ENCODE results near the gene SNX10. TPM values are rescaled to one million over a fixed set of nuclear protein-coding genes. Genes with fewer than 3 reads are reported as not detected.

Gene SNX10
- total and polyA plus RNA-seq, 2 of the 4 experiments (the other 2 are of a cell fraction), result not detected

DNA sequence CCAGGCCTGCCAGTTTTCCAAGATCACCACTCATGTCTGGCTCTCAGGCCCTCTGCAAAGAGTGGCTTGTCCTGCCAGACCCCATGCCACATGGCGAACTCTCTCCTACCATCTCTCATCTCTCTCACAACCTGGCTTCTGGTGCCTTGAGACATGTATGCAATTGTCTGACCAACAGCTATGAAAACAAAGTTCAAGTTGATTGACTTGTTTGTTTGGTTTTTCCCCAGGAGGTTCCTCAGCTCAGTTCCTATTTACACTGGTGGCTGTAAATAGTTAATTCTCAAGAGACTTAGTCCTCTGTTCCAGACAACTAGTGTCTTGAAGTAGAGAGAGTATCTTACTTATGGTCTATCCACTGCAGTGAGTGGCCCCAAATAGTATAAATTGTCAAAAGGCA lies 131.8 kb downstream of the SNX10 start:
- no peak overlapping the region for H3K56ac ChIP-seq (ENCODE audit: extremely low read depth, insufficient read depth, low read length)
- H2AK9ac ChIP-seq (replicated peaks; ENCODE audit: low read depth, low read length, poor library complexity), result no peak overlapping the region
- WGBS, 2 experiments (ENCODE audit: extremely low coverage in 2 of 2, insufficient read length in 1 of 2), result no CpG with 5 or more reads among the region's 1 CpG
- no peaks in the 10 kb centered on the region for H3K9me3 ChIP-seq (ENCODE audit: control insufficient read depth, insufficient read depth, low read length)
- H3K27ac ChIP-seq (ENCODE audit: insufficient read depth, low read length), result no peak overlapping the region
- no peak overlapping the region for H2BK5ac ChIP-seq (ENCODE audit: low read depth, low read length, poor library complexity, severe bottlenecking)
- H4K5ac ChIP-seq (ENCODE audit: low read depth, low read length), result no peak overlapping the region
- ATAC-seq (ENCODE audit: low read depth), result no peak
- H3K4me3 ChIP-seq (ENCODE audit: insufficient read depth, low read depth, low read length), result no peak overlapping the region
- in situ Hi-C loops (cut with MboI; ENCODE audit: low sequenced_read_pairs), result no loop called here
- H2BK20ac ChIP-seq (ENCODE audit: low read depth, low read length), result no peak overlapping the region
- H2BK15ac ChIP-seq (ENCODE audit: low read depth, low read length), result no peak overlapping the region
- no peaks in the 10 kb centered on the region for H3K79me1 ChIP-seq (ENCODE audit: low read depth in 1 of 2, low read length in 2 of 2)
- dilution Hi-C loops (cut with HindIII; ENCODE audit: low sequenced_read_pairs, unreplicated experiment), result no loop called here
- no peak overlapping the region for H3K23ac ChIP-seq (ENCODE audit: low read depth, low read length)
- H2AK5ac ChIP-seq (ENCODE audit: low read depth, low read length), result no peak overlapping the region
- no peaks in the 10 kb centered on the region for H3K9me1 ChIP-seq (ENCODE audit: insufficient read depth, low read length)
- no TSS peak for BruUV-seq (replicated peaks)
- no peak overlapping the region for H3K18ac ChIP-seq (ENCODE audit: low read depth, low read length)
- H3K14ac ChIP-seq (replicated peaks; ENCODE audit: low read depth, low read length), result no peak overlapping the region
- H2BK120ac ChIP-seq (ENCODE audit: low read depth, low read length), result no peak overlapping the region
- DNase-seq, result no peak
- H3K4me1 ChIP-seq (ENCODE audit: control insufficient read depth, insufficient read depth, low read length), result no peaks in the 10 kb centered on the region
- CTCF ChIA-PET, result no interaction called here
- H4K8ac ChIP-seq (ENCODE audit: low read depth in 2 of 2, low read length in 2 of 2), result no peak overlapping the region
- no peak overlapping the region for H3K4me2 ChIP-seq (ENCODE audit: low read depth, low read length)
- no peak overlapping the region for H3K4ac ChIP-seq (ENCODE audit: low read depth, low read length)
- POLR2A ChIA-PET (ENCODE audit: unreplicated experiment), result no interaction called here
- no peak overlapping the region for H3K9ac ChIP-seq (ENCODE audit: low read depth, low read length)
- no peaks in the 10 kb centered on the region for H3K27me3 ChIP-seq (ENCODE audit: control insufficient read depth, insufficient read depth, low read length)
- TF ChIP-seq RCOR1 (IDR thresholded peaks at IDR 0.05; ENCODE audit: insufficient replicate concordance, low read length) (no peak), NFE2L2 (IDR thresholded peaks at IDR 0.05; ENCODE audit: low read depth, low read length) (no peak), BHLHE40 (IDR thresholded peaks at IDR 0.05; ENCODE audit: low read depth, low read length) (no peak), FOS (IDR thresholded peaks at IDR 0.05; ENCODE audit: low read depth, low read length) (no peak), SMC3 (IDR thresholded peaks at IDR 0.05; ENCODE audit: low read depth, low read length) (no peak), MAZ (IDR thresholded peaks at IDR 0.05; ENCODE audit: borderline replicate concordance, low read depth, low read length) (no peak), CHD1 (IDR thresholded peaks at IDR 0.05; ENCODE audit: low read depth, low read length) (no peak), POLR2A (IDR thresholded peaks at IDR 0.05; ENCODE audit: low read depth, low read length) (no peak), MXI1 (IDR thresholded peaks at IDR 0.05; ENCODE audit: borderline replicate concordance, low read depth, low read length) (no peak), RFX5 (IDR thresholded peaks at IDR 0.05; ENCODE audit: low read depth, low read length) (no peak), RAD21 (IDR thresholded peaks at IDR 0.05; ENCODE audit: low read length) (no peak), MAFK (IDR thresholded peaks at IDR 0.05; ENCODE audit: low read depth, low read length) (no peak), CEBPB (IDR thresholded peaks at IDR 0.05; ENCODE audit: low read depth, low read length) (no peak)
- TF ChIP-seq, protein P1, sequence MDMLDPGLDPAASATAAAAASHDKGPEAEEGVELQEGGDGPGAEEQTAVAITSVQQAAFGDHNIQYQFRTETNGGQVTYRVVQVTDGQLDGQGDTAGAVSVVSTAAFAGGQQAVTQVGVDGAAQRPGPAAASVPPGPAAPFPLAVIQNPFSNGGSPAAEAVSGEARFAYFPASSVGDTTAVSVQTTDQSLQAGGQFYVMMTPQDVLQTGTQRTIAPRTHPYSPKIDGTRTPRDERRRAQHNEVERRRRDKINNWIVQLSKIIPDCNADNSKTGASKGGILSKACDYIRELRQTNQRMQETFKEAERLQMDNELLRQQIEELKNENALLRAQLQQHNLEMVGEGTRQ (IDR thresholded peaks at IDR 0.05; ENCODE audit: low read depth, low read length), result no peak
- TF ChIP-seq, protein P2, sequence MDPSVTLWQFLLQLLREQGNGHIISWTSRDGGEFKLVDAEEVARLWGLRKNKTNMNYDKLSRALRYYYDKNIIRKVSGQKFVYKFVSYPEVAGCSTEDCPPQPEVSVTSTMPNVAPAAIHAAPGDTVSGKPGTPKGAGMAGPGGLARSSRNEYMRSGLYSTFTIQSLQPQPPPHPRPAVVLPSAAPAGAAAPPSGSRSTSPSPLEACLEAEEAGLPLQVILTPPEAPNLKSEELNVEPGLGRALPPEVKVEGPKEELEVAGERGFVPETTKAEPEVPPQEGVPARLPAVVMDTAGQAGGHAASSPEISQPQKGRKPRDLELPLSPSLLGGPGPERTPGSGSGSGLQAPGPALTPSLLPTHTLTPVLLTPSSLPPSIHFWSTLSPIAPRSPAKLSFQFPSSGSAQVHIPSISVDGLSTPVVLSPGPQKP (IDR thresholded peaks at IDR 0.05; ENCODE audit: borderline replicate concordance, low read depth, low read length), result no peak
- TF ChIP-seq, protein P3, sequence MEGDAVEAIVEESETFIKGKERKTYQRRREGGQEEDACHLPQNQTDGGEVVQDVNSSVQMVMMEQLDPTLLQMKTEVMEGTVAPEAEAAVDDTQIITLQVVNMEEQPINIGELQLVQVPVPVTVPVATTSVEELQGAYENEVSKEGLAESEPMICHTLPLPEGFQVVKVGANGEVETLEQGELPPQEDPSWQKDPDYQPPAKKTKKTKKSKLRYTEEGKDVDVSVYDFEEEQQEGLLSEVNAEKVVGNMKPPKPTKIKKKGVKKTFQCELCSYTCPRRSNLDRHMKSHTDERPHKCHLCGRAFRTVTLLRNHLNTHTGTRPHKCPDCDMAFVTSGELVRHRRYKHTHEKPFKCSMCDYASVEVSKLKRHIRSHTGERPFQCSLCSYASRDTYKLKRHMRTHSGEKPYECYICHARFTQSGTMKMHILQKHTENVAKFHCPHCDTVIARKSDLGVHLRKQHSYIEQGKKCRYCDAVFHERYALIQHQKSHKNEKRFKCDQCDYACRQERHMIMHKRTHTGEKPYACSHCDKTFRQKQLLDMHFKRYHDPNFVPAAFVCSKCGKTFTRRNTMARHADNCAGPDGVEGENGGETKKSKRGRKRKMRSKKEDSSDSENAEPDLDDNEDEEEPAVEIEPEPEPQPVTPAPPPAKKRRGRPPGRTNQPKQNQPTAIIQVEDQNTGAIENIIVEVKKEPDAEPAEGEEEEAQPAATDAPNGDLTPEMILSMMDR (conservative IDR thresholded peaks at IDR 0.05; ENCODE audit: low read depth, low read length), result no peak
- H4K20me1 ChIP-seq (ENCODE audit: insufficient read depth, low read length), result no peaks in the 10 kb centered on the region
- H4K91ac ChIP-seq (ENCODE audit: insufficient read depth, low read depth, low read length), result no peak overlapping the region
- H3K36me3 ChIP-seq (ENCODE audit: control insufficient read depth, insufficient read depth, low read length), result no peaks in the 10 kb centered on the region
- H2AFZ ChIP-seq (replicated peaks; ENCODE audit: low read length, poor library complexity), result no peak overlapping the region
- intact Hi-C loops (cut with micrococcal nuclease), result no loop called here

Measured in IMR-90 (cell line).